Measurements from ENCODE around the gene ARMC2.

ARMC2 gene

GRCh38 chr6:108983151-108983550, 134.9 kb downstream of the ARMC2 start:
- no peak for DNase-seq (ENCODE audit: low read depth)
- H3K4me3 ChIP-seq (ENCODE audit: low read length) = no peak overlapping the region
- no peak for TF ChIP-seq CTCF (conservative IDR thresholded peaks at IDR 0.05; ENCODE audit: low read depth, low read length)

- no peak overlapping the region for H3K4me3 ChIP-seq (ENCODE audit: low read length)
- TF ChIP-seq CTCF (conservative IDR thresholded peaks at IDR 0.05; ENCODE audit: low read depth, low read length) = no peak
- DNase-seq (ENCODE audit: low read depth) = no peak
These were observed 137.1 kb downstream of the ARMC2 start for GRCh38 chr6:108985301-108985700.

- no peak for TF ChIP-seq CTCF (conservative IDR thresholded peaks at IDR 0.05; ENCODE audit: low read depth, low read length)
- no peak overlapping the region for H3K4me3 ChIP-seq (ENCODE audit: low read length)
- DNase-seq (ENCODE audit: low read depth) = no peak
These were observed 138.9 kb downstream of the ARMC2 start for GRCh38 chr6:108987156-108987555.

- H3K4me3 ChIP-seq (ENCODE audit: low read length) = no peak overlapping the region
- no peak for TF ChIP-seq CTCF (conservative IDR thresholded peaks at IDR 0.05; ENCODE audit: low read depth, low read length)
- DNase-seq (ENCODE audit: low read depth) = no peak
These were observed 140.1 kb downstream of the ARMC2 start for GRCh38 chr6:108988296-108988695.

GRCh38 chr6:108988765-108989164, 140.5 kb downstream of the ARMC2 start:
- no peak for DNase-seq (ENCODE audit: low read depth)
- TF ChIP-seq CTCF (conservative IDR thresholded peaks at IDR 0.05; ENCODE audit: low read depth, low read length) = no peak
- H3K4me3 ChIP-seq (ENCODE audit: low read length) = no peak overlapping the region

GRCh38 chr6:108989700-108990099, 141.5 kb downstream of the ARMC2 start:
- TF ChIP-seq CTCF (conservative IDR thresholded peaks at IDR 0.05; ENCODE audit: low read depth, low read length) = no peak
- H3K4me3 ChIP-seq (ENCODE audit: low read length) = no peak overlapping the region
- no peak for DNase-seq (ENCODE audit: low read depth)

GRCh38 chr6:108993876-108994275, 145.7 kb downstream of the ARMC2 start:
- DNase-seq (ENCODE audit: low read depth) = no peak
- no peak overlapping the region for H3K4me3 ChIP-seq (ENCODE audit: low read length)
- no peak for TF ChIP-seq CTCF (conservative IDR thresholded peaks at IDR 0.05; ENCODE audit: low read depth, low read length)

Measured in retinal pigment epithelial cell (primary cell).